ENCODE results near the gene FMN1. TPM values are rescaled to one million over a fixed set of nuclear protein-coding genes. Genes with fewer than 3 reads are reported as not detected.

The FMN1 gene
- total RNA-seq, 1 donor from 2014 or later, result 20.1 TPM

GRCh38 chr15:33009603-33010002, 184.9 kb downstream of the FMN1 start:
- Histone ChIP-seq H3K36me3 (no peaks in the 10 kb centered on the region), H3K27ac (no peak overlapping the region), H3K4me3 (no peak overlapping the region), H3K4me1 (no peaks in the 10 kb centered on the region), H3K9me3 (no peaks in the 10 kb centered on the region), H3K27me3 (no peaks in the 10 kb centered on the region)
- intact Hi-C loops (cut with DNase I), result no loop called here
- TF ChIP-seq, protein P1, sequence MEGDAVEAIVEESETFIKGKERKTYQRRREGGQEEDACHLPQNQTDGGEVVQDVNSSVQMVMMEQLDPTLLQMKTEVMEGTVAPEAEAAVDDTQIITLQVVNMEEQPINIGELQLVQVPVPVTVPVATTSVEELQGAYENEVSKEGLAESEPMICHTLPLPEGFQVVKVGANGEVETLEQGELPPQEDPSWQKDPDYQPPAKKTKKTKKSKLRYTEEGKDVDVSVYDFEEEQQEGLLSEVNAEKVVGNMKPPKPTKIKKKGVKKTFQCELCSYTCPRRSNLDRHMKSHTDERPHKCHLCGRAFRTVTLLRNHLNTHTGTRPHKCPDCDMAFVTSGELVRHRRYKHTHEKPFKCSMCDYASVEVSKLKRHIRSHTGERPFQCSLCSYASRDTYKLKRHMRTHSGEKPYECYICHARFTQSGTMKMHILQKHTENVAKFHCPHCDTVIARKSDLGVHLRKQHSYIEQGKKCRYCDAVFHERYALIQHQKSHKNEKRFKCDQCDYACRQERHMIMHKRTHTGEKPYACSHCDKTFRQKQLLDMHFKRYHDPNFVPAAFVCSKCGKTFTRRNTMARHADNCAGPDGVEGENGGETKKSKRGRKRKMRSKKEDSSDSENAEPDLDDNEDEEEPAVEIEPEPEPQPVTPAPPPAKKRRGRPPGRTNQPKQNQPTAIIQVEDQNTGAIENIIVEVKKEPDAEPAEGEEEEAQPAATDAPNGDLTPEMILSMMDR (IDR thresholded peaks at IDR 0.05), result no peak
- no peak for TF ChIP-seq POLR2AphosphoS5 (IDR thresholded peaks at IDR 0.05; ENCODE audit: insufficient read depth in 1 of 2, low read depth in 1 of 2)
- no peak for TF ChIP-seq POLR2A (IDR thresholded peaks at IDR 0.05)
- no peak for DNase-seq (ENCODE audit: extremely low spot score in 2 of 2)

DNA sequence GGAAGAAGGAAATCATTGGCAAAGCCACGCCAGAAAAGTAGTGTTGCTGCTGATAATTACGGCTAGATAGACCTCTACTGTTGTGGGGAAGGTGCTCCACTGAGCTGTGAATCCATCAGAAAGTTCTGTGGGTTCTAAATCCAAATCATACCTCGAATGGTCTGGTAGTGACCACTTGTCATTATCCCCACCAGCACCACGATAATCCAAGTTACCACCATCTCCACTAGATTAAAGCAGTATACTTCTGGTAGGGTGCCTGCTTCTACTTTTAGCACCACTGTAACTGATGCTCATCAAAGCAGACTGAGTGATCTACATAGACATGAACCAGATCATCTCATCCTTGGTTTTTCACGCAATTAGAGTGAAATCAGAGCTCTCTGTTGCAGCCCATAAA, 185.5 kb downstream of the FMN1 start:
- intact Hi-C loops (cut with DNase I), result no loop called here
- H3K27ac ChIP-seq, result no peak overlapping the region
- no peaks in the 10 kb centered on the region for H3K27me3 ChIP-seq

GRCh38 chr15:33008284-33008995, 186.1 kb downstream of the FMN1 start:
- Histone ChIP-seq H3K36me3 (no peaks in the 10 kb centered on the region), H3K27ac (no peak overlapping the region), H3K9me3 (no peaks in the 10 kb centered on the region), H3K4me3 (no peak overlapping the region), H3K4me1 (no peaks in the 10 kb centered on the region), H3K27me3 (no peaks in the 10 kb centered on the region)
- DNase-seq (ENCODE audit: extremely low spot score in 2 of 2), result no peak
- TF ChIP-seq, protein P1 (IDR thresholded peaks at IDR 0.05), result no peak
- TF ChIP-seq POLR2AphosphoS5 (IDR thresholded peaks at IDR 0.05; ENCODE audit: insufficient read depth in 1 of 2, low read depth in 1 of 2), result no peak
- TF ChIP-seq POLR2A (IDR thresholded peaks at IDR 0.05), result no peak
- intact Hi-C loops (cut with DNase I), result no loop called here

More for the DNA sequence above, 185.5 kb downstream of the FMN1 start:
- Histone ChIP-seq H3K9me3 (no peaks in the 10 kb centered on the region), H3K4me1 (no peaks in the 10 kb centered on the region), H3K36me3 (no peaks in the 10 kb centered on the region), H3K4me3 (no peak overlapping the region)
- no peak for TF ChIP-seq POLR2AphosphoS5 (IDR thresholded peaks at IDR 0.05; ENCODE audit: insufficient read depth in 1 of 2, low read depth in 1 of 2)
- TF ChIP-seq, protein P1 (IDR thresholded peaks at IDR 0.05), result no peak
- no peak for TF ChIP-seq POLR2A (IDR thresholded peaks at IDR 0.05)
- no peak for DNase-seq (ENCODE audit: extremely low spot score in 2 of 2)

DNA sequence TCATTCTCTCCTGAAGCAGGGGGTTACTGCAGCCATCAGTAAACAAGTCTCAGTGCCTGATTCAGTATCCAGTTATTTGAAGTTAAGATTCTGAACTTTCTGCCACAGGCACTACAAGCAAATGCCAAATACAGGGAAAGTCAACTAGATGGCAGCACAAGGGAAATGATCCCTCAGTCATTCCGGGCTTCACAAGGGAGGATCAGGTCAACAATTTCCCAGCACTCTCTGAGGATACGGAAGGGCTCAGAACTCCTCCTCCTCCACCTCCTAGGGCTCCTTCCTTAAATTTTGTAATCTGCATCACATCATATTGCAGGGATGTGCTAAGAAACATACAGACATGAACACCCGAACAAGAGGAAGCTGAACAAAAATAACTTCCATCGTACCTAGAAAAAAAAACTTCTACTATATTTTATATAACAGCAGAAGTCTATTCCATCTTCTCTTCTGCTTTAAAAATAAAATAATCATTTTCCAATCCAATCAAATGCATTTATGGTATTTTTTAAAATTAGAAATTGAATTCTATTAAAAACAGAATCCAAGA, 187.1 kb downstream of the FMN1 start:
- TF ChIP-seq, protein P1 (IDR thresholded peaks at IDR 0.05), result no peak
- TF ChIP-seq POLR2AphosphoS5 (IDR thresholded peaks at IDR 0.05; ENCODE audit: insufficient read depth in 1 of 2, low read depth in 1 of 2) (no peak), POLR2A (IDR thresholded peaks at IDR 0.05) (no peak)
- no peaks in the 10 kb centered on the region for H3K4me1 ChIP-seq
- no peak overlapping the region for H3K4me3 ChIP-seq
- no peak overlapping the region for H3K27ac ChIP-seq
- no peaks in the 10 kb centered on the region for H3K27me3 ChIP-seq
- no peaks in the 10 kb centered on the region for H3K9me3 ChIP-seq
- H3K36me3 ChIP-seq, result no peaks in the 10 kb centered on the region
- no peak for DNase-seq (ENCODE audit: extremely low spot score in 2 of 2)
- intact Hi-C loops (cut with DNase I), result no loop called here

DNA sequence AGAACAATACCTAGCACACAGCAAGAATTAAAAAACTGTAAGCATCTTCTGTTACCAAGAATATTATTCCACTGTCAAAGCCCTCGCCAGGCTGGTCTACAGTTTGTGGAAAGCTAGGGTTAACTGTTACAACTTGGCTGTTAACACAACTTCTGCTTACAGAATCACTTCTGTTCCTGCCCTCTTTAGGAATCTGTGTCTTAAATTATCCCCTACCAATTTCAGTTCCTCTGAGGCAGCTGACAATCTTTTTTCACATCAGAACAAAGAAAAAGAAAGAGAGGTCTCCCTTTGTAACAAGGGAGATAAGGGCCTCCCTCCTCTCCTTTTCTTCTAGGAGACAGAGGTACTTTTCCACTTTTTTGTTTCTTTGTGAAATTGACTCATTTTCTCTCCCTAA, 188.9 kb downstream of the FMN1 start:
- Histone ChIP-seq H3K4me3 (no peak overlapping the region), H3K27ac (no peak overlapping the region), H3K27me3 (no peaks in the 10 kb centered on the region), H3K9me3 (no peaks in the 10 kb centered on the region), H3K36me3 (no peaks in the 10 kb centered on the region), H3K4me1 (no peaks in the 10 kb centered on the region)
- DNase-seq (ENCODE audit: extremely low spot score in 2 of 2), result no peak
- TF ChIP-seq, protein P1 (IDR thresholded peaks at IDR 0.05), result no peak
- TF ChIP-seq POLR2A (IDR thresholded peaks at IDR 0.05) (no peak), POLR2AphosphoS5 (IDR thresholded peaks at IDR 0.05; ENCODE audit: insufficient read depth in 1 of 2, low read depth in 1 of 2) (no peak)
- intact Hi-C loops (cut with DNase I), result no loop called here

Measured in vagina (tissue), 2 donors.